ENCODE data around the gene DCAF7.

Gene DCAF7

GRCh38 chr17:63635290-63635689 lies 85.0 kb downstream of the DCAF7 start:
- no peak for TF ChIP-seq SIN3A (IDR thresholded peaks at IDR 0.05; ENCODE audit: borderline replicate concordance, insufficient read depth, low read length)
- TF ChIP-seq FOXP2 (optimal IDR thresholded peaks at IDR 0.05; ENCODE audit: borderline replicate concordance, extremely low read depth, extremely low read length, insufficient read depth), result no peak
- no peak for TF ChIP-seq TAF1 (IDR thresholded peaks at IDR 0.05; ENCODE audit: borderline replicate concordance, insufficient read depth, low read length)
- TF ChIP-seq REST (IDR thresholded peaks at IDR 0.05; ENCODE audit: insufficient read depth in 1 of 2, low read depth in 2 of 2, low read length in 2 of 2), result no peak
- no peak for TF ChIP-seq POLR2AphosphoS5 (IDR thresholded peaks at IDR 0.05; ENCODE audit: low read depth, low read length)

- no peak for TF ChIP-seq REST (IDR thresholded peaks at IDR 0.05; ENCODE audit: insufficient read depth in 1 of 2, low read depth in 2 of 2, low read length in 2 of 2)
- TF ChIP-seq SIN3A (IDR thresholded peaks at IDR 0.05; ENCODE audit: borderline replicate concordance, insufficient read depth, low read length), result no peak
- no peak for TF ChIP-seq FOXP2 (optimal IDR thresholded peaks at IDR 0.05; ENCODE audit: borderline replicate concordance, extremely low read depth, extremely low read length, insufficient read depth)
- TF ChIP-seq POLR2AphosphoS5 (IDR thresholded peaks at IDR 0.05; ENCODE audit: low read depth, low read length), result no peak
- TF ChIP-seq TAF1 (IDR thresholded peaks at IDR 0.05; ENCODE audit: borderline replicate concordance, insufficient read depth, low read length), result no peak
These were observed 85.5 kb downstream of the DCAF7 start for GRCh38 chr17:63635787-63636186.

DNA sequence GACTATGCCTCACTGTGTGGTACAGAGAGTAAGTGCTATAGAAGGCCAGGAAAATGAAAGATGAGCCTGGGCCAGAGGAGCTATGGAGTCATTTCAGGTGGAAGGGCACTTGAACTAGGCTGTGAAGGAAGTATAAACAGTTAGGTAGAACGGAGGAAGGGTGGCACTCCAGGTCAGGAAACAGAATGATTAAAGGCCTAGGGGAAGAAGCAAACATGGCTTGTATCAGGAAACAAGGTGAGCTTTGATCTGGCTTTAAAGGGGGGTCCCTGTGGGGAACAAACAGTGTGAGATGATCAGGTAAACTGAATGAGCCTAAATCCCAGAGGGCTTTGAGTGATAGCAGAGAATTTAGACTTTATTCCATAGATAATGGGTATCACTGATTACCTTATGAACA lies 88.8 kb downstream of the DCAF7 start:
- TF ChIP-seq REST (IDR thresholded peaks at IDR 0.05; ENCODE audit: insufficient read depth in 1 of 2, low read depth in 2 of 2, low read length in 2 of 2) (no peak), TAF1 (IDR thresholded peaks at IDR 0.05; ENCODE audit: borderline replicate concordance, insufficient read depth, low read length) (no peak)

DNA sequence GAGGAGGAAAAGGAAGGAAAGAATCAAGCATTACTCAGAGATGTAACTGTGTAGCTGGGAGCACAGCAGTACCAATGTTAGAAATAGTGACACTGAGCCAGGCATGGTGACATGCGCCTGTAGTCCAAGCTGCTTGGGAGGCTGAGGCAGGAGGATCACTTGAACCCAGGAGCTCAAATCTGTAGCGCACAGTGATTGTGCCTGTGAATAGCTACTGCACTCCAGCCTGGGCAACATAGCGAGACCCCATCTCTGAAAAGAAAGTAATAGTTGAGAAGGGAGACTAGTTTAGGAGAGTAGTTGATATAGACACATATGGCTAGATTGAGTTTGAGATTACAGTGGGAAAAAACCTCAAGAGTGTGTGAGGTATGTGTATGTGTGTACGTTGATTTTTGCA lies 89.8 kb downstream of the DCAF7 start:
- TF ChIP-seq REST (IDR thresholded peaks at IDR 0.05; ENCODE audit: insufficient read depth in 1 of 2, low read depth in 2 of 2, low read length in 2 of 2), result no peak

- TF ChIP-seq FOXP2 (optimal IDR thresholded peaks at IDR 0.05; ENCODE audit: borderline replicate concordance, extremely low read depth, extremely low read length, insufficient read depth), result no peak
- TF ChIP-seq SIN3A (IDR thresholded peaks at IDR 0.05; ENCODE audit: borderline replicate concordance, insufficient read depth, low read length), result no peak
- no peak for TF ChIP-seq TAF1 (IDR thresholded peaks at IDR 0.05; ENCODE audit: borderline replicate concordance, insufficient read depth, low read length)
- TF ChIP-seq REST (IDR thresholded peaks at IDR 0.05; ENCODE audit: insufficient read depth in 1 of 2, low read depth in 2 of 2, low read length in 2 of 2), result no peak
- TF ChIP-seq POLR2AphosphoS5 (IDR thresholded peaks at IDR 0.05; ENCODE audit: low read depth, low read length), result no peak
These were observed 91.6 kb downstream of the DCAF7 start for GRCh38 chr17:63641692-63642448.

All from PFSK-1 (cell line).